ENCODE data around the gene LRRC42.

GRCh38 chr1:54013393-54014008 is 67.4 kb downstream of the LRRC42 start:
- TF ChIP-seq CTCF (tag by site-specific recombination; IDR thresholded peaks at IDR 0.05) (no peak), KLF1 (tag by site-specific recombination; IDR thresholded peaks at IDR 0.05) (no peak), ZNF184 (tag by site-specific recombination; IDR thresholded peaks at IDR 0.05) (no peak), HIC1 (tag by site-specific recombination; IDR thresholded peaks at IDR 0.05) (no peak)
